GM12865 (cell line): ENCODE data around the gene VPS26C.

Experiments
- DNase-seq: peaks from one replicate; pipeline ENCODE4 v3.0.0; 2010; ENCODE audit warnings: low read depth
- H3K4me3 ChIP-seq: 2 replicates; pipeline ENCODE4 v1.5.1; 2011; ENCODE audit warnings: mild to moderate bottlenecking, low read depth, low read length, control low read depth
- TF ChIP-seq, protein P1 (sequence below): IDR thresholded peaks from 2 replicates; pipeline ENCODE4 v1.5.1; 2011; ENCODE audit warnings: low read length, control low read depth, low read depth, inconsistent platforms; ENCODE audit not compliant: insufficient read depth; ENCODE audit errors: missing control alignments

The VPS26C gene

DNA sequence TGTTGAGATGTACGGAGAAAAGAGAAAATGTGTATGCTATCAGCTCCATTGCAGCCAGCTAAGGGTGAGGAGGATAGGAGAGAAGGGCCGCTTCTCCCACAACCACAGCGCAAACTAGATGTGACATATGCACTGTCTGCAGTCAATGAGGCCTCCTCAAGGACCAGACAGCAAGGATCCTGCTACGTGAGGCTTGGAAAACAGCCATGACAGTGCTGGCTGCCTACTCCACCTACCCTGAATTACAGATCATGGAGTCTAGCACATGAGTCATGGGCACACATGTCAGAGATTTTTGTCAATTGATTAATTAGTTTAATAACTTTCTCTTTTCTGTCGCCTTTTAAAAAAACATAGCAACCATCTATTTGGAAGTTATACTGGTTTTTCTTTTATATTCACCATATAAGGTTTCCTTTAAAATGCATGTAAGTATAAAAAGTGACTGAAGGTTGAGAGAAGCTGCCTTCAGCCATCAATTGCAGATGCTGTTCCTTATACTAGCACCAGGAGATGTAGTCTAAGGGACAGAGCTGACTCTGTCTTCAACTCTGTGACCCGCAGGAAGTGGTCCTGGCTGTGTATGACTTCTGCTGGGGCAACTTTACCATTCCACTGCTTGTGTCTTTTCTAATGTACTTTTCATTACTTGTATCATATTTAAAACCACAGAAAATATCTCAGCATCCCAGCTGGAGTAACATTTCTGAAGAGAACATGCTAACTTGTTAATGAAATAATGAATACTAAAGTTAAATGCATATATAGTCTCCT, 3.1 kb downstream of the VPS26C start:
- TF ChIP-seq, protein P1, sequence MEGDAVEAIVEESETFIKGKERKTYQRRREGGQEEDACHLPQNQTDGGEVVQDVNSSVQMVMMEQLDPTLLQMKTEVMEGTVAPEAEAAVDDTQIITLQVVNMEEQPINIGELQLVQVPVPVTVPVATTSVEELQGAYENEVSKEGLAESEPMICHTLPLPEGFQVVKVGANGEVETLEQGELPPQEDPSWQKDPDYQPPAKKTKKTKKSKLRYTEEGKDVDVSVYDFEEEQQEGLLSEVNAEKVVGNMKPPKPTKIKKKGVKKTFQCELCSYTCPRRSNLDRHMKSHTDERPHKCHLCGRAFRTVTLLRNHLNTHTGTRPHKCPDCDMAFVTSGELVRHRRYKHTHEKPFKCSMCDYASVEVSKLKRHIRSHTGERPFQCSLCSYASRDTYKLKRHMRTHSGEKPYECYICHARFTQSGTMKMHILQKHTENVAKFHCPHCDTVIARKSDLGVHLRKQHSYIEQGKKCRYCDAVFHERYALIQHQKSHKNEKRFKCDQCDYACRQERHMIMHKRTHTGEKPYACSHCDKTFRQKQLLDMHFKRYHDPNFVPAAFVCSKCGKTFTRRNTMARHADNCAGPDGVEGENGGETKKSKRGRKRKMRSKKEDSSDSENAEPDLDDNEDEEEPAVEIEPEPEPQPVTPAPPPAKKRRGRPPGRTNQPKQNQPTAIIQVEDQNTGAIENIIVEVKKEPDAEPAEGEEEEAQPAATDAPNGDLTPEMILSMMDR, result no peak
- H3K4me3 ChIP-seq, result no peak overlapping the region
- no peak for DNase-seq

DNA sequence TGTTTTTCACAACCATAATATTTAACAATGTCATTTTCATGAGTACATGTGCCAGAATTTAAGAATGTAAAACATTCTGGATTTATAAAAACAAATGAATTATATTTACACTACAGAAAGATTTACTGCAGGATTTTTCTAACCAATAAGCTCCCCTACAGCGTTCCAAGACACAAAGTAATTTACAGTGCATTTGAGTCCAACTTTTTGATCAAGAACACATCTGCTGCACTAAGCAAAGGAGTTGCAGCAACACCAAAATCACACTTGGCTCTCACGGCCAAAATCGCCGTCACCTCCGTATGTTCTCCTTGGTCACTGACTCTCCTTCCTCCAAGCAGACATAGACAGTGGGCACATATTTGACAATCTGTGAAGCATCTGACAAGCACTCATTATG, 7.7 kb downstream of the VPS26C start:
- TF ChIP-seq, protein P1, result no peak
- DNase-seq, result no peak
- H3K4me3 ChIP-seq, result no peak overlapping the region

DNA sequence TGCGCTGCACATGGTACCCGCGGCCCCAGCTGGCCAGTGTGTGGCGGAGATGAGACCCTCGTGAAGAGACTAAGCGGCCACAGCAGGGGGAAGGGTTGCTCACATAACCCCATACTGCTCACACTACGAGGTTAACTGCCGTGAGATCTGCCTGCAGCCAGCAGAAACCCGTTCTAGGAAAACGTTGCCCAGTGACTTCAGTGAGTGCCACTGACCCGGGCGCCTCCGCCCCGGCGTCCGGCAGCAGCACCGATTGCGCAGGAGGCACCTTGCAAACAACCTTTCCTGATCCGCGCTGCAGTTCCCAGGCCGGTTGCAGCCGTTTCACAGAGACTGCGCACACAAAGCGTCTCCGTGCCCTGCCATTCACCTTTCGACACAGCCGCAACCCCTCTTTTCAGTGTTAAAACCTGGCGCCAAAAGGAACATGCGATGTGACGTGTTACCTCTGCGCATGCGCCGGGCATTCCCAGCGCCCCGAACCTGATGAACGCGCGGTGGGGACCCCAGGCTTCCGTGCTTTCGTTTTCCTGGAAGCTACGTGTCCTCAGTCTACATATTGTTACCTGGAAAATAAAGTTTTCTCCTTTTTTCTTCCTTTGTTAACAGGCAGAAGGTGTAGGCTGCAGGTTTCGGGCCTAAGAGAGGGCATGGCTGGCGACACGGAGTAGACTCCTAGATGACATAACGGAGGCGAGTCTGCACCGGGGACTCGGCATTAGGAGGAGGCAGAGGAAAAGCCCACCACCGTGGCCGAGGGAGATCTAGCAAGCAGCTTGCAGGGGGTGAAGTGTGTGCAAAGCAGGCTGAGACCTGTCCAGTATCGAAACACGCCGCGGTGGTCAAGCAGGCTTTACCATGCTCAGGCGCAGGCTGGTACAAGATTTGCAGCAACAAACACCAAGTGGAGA, 8.9 kb downstream of the VPS26C start:
- DNase-seq, result peak; percentile 97
- peak overlapping the region; percentile 62 for H3K4me3 ChIP-seq
- TF ChIP-seq, protein P1, result no peak

DNA sequence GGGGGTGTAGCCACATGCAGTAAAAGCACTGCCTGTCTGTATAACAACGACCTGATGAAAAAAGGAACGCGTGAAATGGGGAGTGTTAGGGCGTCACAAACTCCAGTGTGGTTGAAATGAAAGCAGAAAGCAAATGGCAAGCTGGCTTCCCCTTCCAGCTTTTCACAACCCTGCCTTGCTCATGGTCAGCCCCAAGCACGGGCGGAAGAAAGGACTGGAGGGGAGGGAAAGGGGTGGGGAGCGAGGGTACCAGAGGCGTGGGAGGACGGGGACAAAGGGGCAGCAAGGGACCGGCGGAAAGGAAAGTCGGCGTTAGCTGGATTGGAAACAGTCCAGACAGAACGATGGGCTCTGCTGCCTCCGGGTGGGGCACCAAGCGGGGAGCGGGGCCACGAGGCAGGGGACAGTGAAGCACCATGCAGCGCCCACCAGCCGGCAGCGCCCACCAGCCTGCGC, 9.6 kb downstream of the VPS26C start:
- TF ChIP-seq, protein P1, result no peak
- no peak for DNase-seq
- peak overlapping the region; percentile 62 for H3K4me3 ChIP-seq

DNA sequence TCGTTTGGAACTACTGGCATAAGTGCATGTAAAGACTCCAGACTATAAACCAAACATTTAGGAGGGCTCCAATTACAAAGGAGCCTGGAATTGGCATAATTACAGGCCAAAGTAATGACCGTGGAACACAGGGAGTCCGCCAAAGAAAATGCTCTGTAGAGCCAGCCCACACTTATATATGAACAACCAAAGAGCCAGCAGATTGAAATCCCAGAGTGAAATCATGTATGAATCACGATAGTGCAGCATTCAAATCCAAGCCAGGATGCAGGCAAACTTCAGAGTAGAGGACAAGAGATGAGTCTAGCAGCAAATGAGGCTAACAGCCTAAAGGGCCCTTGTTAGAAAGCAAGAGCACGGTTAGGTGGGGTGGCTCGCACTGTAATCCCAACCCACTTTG, 13.1 kb downstream of the VPS26C start:
- TF ChIP-seq, protein P1, result no peak
- DNase-seq, result no peak

DNA sequence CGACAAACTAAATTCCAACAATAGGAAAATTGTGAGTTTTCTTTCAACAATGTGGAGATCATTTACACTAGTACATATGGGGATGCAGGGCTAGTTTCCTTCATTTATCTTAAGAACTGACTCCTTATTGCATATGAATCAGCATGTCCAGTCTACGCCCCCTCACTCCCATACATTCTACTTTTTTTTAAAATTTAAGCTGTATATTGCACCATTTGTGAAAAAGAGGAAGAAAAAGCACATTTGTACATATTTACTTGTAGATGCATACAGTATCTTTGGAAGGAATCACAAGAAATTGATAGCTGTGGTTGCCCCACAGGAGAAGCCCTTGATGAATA, 15.9 kb downstream of the VPS26C start:
- no peak for DNase-seq
- H3K4me3 ChIP-seq, result no peak overlapping the region
- TF ChIP-seq, protein P1, result no peak

More for the DNA sequence above, 13.1 kb downstream of the VPS26C start:
- no peak overlapping the region for H3K4me3 ChIP-seq
